Mesenchymal stem cell (in vitro differentiated cells and primary cell): ENCODE measurements around the gene CPLX3.

Experiments used
- DNase-seq: peaks from one replicate; pipeline ENCODE4 v3.0.0-alpha.2; 2013
- H2AFZ ChIP-seq: one replicate; pipeline ENCODE4 v1.6.1; 2013; ENCODE audit warnings: low read depth, mild to moderate bottlenecking, control low read depth, inconsistent platforms, low read length, moderate library complexity
- H2AK5ac ChIP-seq: 2 replicates; pipeline ENCODE4 v1.6.1; 2013; ENCODE audit warnings: low read length, moderate library complexity, mild to moderate bottlenecking, inconsistent platforms; ENCODE audit not compliant: severe bottlenecking
- H2BK120ac ChIP-seq: one replicate; pipeline ENCODE4 v1.6.1; 2013; ENCODE audit warnings: low read depth, mild to moderate bottlenecking, inconsistent platforms, low read length, moderate library complexity
- H2BK12ac ChIP-seq, 2 experiments: one replicate each; pipeline ENCODE4 v1.6.1; 2013; ENCODE audit warnings: inconsistent platforms in 2 of 2, low read length in 2 of 2, mild to moderate bottlenecking in 2 of 2, moderate library complexity in 2 of 2, control low read depth in 1 of 2
- H2BK15ac ChIP-seq: one replicate; pipeline ENCODE4 v1.6.1; 2013; ENCODE audit warnings: mild to moderate bottlenecking, low read depth, inconsistent platforms; ENCODE audit not compliant: poor library complexity, severe bottlenecking
- H2BK5ac ChIP-seq: 2 replicates; pipeline ENCODE4 v1.6.1; 2013; ENCODE audit warnings: low read depth, mild to moderate bottlenecking, low read length, control low read depth, inconsistent platforms; ENCODE audit not compliant: poor library complexity, severe bottlenecking
- H3K14ac ChIP-seq, 2 experiments: one replicate each; pipeline ENCODE4 v1.6.1; 2013; ENCODE audit warnings: inconsistent platforms in 2 of 2, low read length in 2 of 2, control low read depth in 1 of 2, mild to moderate bottlenecking in 1 of 2, moderate library complexity in 1 of 2
- H3K18ac ChIP-seq, 2 experiments: one replicate each; pipeline ENCODE4 v1.6.1; 2013; ENCODE audit warnings: inconsistent platforms in 2 of 2, low read length in 2 of 2, control low read depth in 1 of 2, low read depth in 1 of 2, mild to moderate bottlenecking in 1 of 2
- H3K23ac ChIP-seq, 2 experiments: one replicate each; pipeline ENCODE4 v1.6.1; 2013; ENCODE audit warnings: inconsistent platforms in 2 of 2, low read length in 2 of 2, mild to moderate bottlenecking in 2 of 2, moderate library complexity in 2 of 2, control low read depth in 1 of 2
- H3K27ac ChIP-seq: 2 replicates; pipeline ENCODE4 v1.5.1; 2013; ENCODE audit warnings: mild to moderate bottlenecking, moderate library complexity, low read length, control low read depth, inconsistent platforms; ENCODE audit not compliant: poor library complexity, severe bottlenecking
- H3K27me3 ChIP-seq, 2 experiments: 2 replicates each; pipeline versions ENCODE4 v1.6.1 to v1.7.0; 2013; ENCODE audit warnings: low read length in 2 of 2, mild to moderate bottlenecking in 2 of 2, moderate library complexity in 2 of 2, control low read depth in 1 of 2, inconsistent platforms in 1 of 2; ENCODE audit not compliant: control insufficient read depth in 1 of 2, insufficient read depth in 1 of 2
- H3K36me3 ChIP-seq, 2 experiments: 2 replicates each; pipeline versions ENCODE4 v1.6.1 to v1.7.0; 2013; ENCODE audit warnings: low read length in 2 of 2, control low read depth in 1 of 2, inconsistent platforms in 1 of 2, low read depth in 1 of 2, mild to moderate bottlenecking in 1 of 2; ENCODE audit not compliant: insufficient read depth in 2 of 2, control insufficient read depth in 1 of 2
- H3K4ac ChIP-seq, 2 experiments: one replicate each; pipeline ENCODE4 v1.6.1; 2013; ENCODE audit warnings: inconsistent platforms in 2 of 2, low read length in 2 of 2, mild to moderate bottlenecking in 2 of 2, moderate library complexity in 2 of 2, control low read depth in 1 of 2, low read depth in 1 of 2
- H3K4me1 ChIP-seq: 2 replicates; pipeline ENCODE4 v1.6.1; 2013; ENCODE audit warnings: low read depth, low read length, control low read depth; ENCODE audit not compliant: control insufficient read depth, insufficient read depth
- H3K4me2 ChIP-seq: 2 replicates; pipeline ENCODE4 v1.6.1; 2013; ENCODE audit warnings: low read length, mild to moderate bottlenecking, inconsistent platforms; ENCODE audit not compliant: poor library complexity, severe bottlenecking
- H3K4me3 ChIP-seq, 2 experiments: 2 replicates each; pipeline versions ENCODE4 v1.5.1 to v1.7.0; 2013; ENCODE audit warnings: low read length in 2 of 2, mild to moderate bottlenecking in 2 of 2, control low read depth in 1 of 2, low read depth in 1 of 2; ENCODE audit not compliant: insufficient read depth in 1 of 2
- H3K79me1 ChIP-seq: replicated peaks from 2 replicates; pipeline ENCODE4 v1.6.1; 2013; ENCODE audit warnings: mild to moderate bottlenecking, control low read depth, low read length, inconsistent platforms; ENCODE audit not compliant: poor library complexity, severe bottlenecking
- H3K9ac ChIP-seq: 2 replicates; pipeline ENCODE4 v1.7.0; 2013; ENCODE audit warnings: mild to moderate bottlenecking, low read length, moderate library complexity
- H3K9me3 ChIP-seq: 2 replicates; pipeline ENCODE4 v1.7.0; 2013; ENCODE audit warnings: mild to moderate bottlenecking, low read length; ENCODE audit not compliant: control insufficient read depth
- H4K8ac ChIP-seq: one replicate; pipeline ENCODE4 v1.6.1; 2013; ENCODE audit warnings: inconsistent platforms, mild to moderate bottlenecking, low read length, moderate library complexity
- H4K91ac ChIP-seq: one replicate; pipeline ENCODE4 v1.6.1; 2013; ENCODE audit warnings: mild to moderate bottlenecking, low read length, inconsistent platforms
- WGBS: methylation state at CpG from one replicate; pipeline ENCODE4 v1.1.7; 2013; ENCODE audit warnings: mixed read lengths; 5-methylcytosine and 5-hydroxymethylcytosine counted together

CPLX3 gene

GRCh38 chr15:74835312-74835823 lies 8.9 kb downstream of the CPLX3 start:
- DNase-seq, result peak; percentile 51

GRCh38 chr15:74836846-74837245 lies 10.4 kb downstream of the CPLX3 start:
- Histone ChIP-seq H3K27ac (no peak overlapping the region), H2BK12ac (no peak overlapping the region), H3K23ac (no peak overlapping the region), H3K9me3 (no peaks in the 10 kb centered on the region), H3K9ac (no peak overlapping the region), H2AK5ac (no peak overlapping the region), H3K4ac (no peak overlapping the region), H4K91ac (no peak overlapping the region), H2BK5ac (no peak overlapping the region), H3K4me2 (no peak overlapping the region), H2BK120ac (no peak overlapping the region), H2AFZ (no peak overlapping the region), H3K18ac (no peak overlapping the region), H3K79me1 (peaks cover 2% of the 10 kb centered on the region), H4K8ac (no peak overlapping the region), H3K36me3 (peaks cover 41 to 42% of the 10 kb centered on the region in 2 experiments), H3K4me3 (no peak overlapping the region), H2BK15ac (no peak overlapping the region), H3K14ac (no peak overlapping the region), H3K27me3 (peaks cover 5 to 6% of the 10 kb centered on the region in 2 experiments), H3K4me1 (no peaks in the 10 kb centered on the region)
- WGBS, result 96% methylated on average over 5 of the region's 7 CpGs
- no peak for DNase-seq

More at GRCh38 chr15:74835312-74835823, 8.9 kb downstream of the CPLX3 start:
- Histone ChIP-seq H3K18ac (no peak overlapping the region), H2BK12ac (no peak overlapping the region), H3K23ac (no peak overlapping the region), H3K4ac (no peak overlapping the region), H3K4me1 (no peaks in the 10 kb centered on the region), H2BK120ac (no peak overlapping the region), H3K14ac (no peak overlapping the region), H3K4me3 (no peak overlapping the region), H3K27me3 (peaks cover 6 to 16% of the 10 kb centered on the region in 2 experiments), H2BK15ac (no peak overlapping the region), H3K79me1 (no peaks in the 10 kb centered on the region), H3K27ac (no peak overlapping the region), H4K91ac (no peak overlapping the region), H3K9ac (no peak overlapping the region), H3K9me3 (no peaks in the 10 kb centered on the region), H2AFZ (no peak overlapping the region), H2AK5ac (no peak overlapping the region), H3K4me2 (no peak overlapping the region), H3K36me3 (peaks cover 32 to 33% of the 10 kb centered on the region in 2 experiments), H2BK5ac (no peak overlapping the region), H4K8ac (no peak overlapping the region)
- 40% methylated on average over 4 of the region's 5 CpGs for WGBS

DNA sequence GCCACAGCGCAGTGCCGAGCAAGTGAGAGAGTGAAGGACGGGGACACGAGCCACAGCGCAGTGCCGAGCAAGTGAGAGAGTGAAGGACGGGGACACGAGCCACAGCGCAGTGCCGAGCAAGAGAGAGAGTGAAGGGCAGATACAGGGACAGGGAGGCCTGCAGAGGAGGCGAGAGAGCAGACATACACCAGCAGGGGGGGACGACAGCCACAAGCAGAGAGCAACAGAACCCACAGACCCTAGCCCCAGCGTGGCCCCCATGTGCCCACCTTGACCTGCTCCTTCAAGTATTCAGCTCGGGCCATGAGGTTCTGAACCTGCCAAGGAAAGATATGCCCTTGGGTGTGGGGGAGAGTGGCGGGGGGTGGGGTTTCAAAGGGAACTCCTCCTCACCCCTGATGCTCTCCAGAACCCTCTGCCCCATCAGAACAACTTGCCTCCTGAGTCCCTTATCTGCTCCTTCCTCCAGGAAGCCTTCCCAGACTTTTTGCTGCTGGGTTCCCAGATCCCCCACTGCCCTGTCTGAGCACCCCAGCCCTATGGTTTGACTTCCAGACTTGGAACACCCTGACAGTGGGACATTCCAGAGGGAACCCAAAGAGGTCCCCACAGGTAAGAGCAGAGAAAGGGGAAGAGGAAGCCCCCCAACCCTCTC lies 11.2 kb downstream of the CPLX3 start:
- H3K27ac ChIP-seq, result no peak overlapping the region
- no peak overlapping the region for H3K9ac ChIP-seq
- WGBS, result 90% methylated on average over 10 of the region's 15 CpGs
- H2AK5ac ChIP-seq, result no peak overlapping the region
- H3K4me1 ChIP-seq, result peaks cover 6% of the 10 kb centered on the region
- peaks cover 41 to 43% of the 10 kb centered on the region in 2 experiments for H3K36me3 ChIP-seq
- H3K18ac ChIP-seq, result no peak overlapping the region
- H2BK5ac ChIP-seq, result no peak overlapping the region
- no peak overlapping the region for H3K4me2 ChIP-seq
- no peak overlapping the region for H2BK12ac ChIP-seq
- H3K9me3 ChIP-seq, result no peaks in the 10 kb centered on the region
- no peak overlapping the region for H4K8ac ChIP-seq
- H4K91ac ChIP-seq, result no peak overlapping the region
- no peak for DNase-seq
- no peak overlapping the region for H2BK15ac ChIP-seq
- H2BK120ac ChIP-seq, result no peak overlapping the region
- no peak overlapping the region for H3K14ac ChIP-seq
- peaks cover 6% of the 10 kb centered on the region for H3K79me1 ChIP-seq
- H3K23ac ChIP-seq, result no peak overlapping the region
- no peak overlapping the region for H3K4me3 ChIP-seq
- peaks cover under 1 to 6% of the 10 kb centered on the region in 2 experiments for H3K27me3 ChIP-seq
- no peak overlapping the region for H2AFZ ChIP-seq
- H3K4ac ChIP-seq, result no peak overlapping the region

GRCh38 chr15:74838137-74838516 lies 11.7 kb downstream of the CPLX3 start:
- Histone ChIP-seq H3K4ac (peak overlapping the region in 1 of 2 experiments; percentile 9), H3K4me2 (no peak overlapping the region), H3K4me1 (peaks cover 7% of the 10 kb centered on the region), H3K9me3 (no peaks in the 10 kb centered on the region), H3K9ac (no peak overlapping the region), H3K4me3 (peak overlapping the region in 1 of 2 experiments; percentile 18), H2BK5ac (no peak overlapping the region), H3K18ac (no peak overlapping the region), H4K91ac (no peak overlapping the region), H2BK15ac (no peak overlapping the region), H3K23ac (no peak overlapping the region), H3K27ac (no peak overlapping the region), H3K36me3 (peaks cover 41 to 43% of the 10 kb centered on the region in 2 experiments), H4K8ac (no peak overlapping the region), H2AK5ac (no peak overlapping the region), H2BK12ac (no peak overlapping the region), H2AFZ (no peak overlapping the region), H3K14ac (no peak overlapping the region), H2BK120ac (no peak overlapping the region), H3K79me1 (peaks cover 8% of the 10 kb centered on the region), H3K27me3 (peaks cover 0 to 3% of the 10 kb centered on the region in 2 experiments)
- no peak for DNase-seq
- 97% methylated on average over 10 of the region's 10 CpGs for WGBS
